ENCODE data around the gene CCT4.

- TF ChIP-seq CTCF (conservative IDR thresholded peaks at IDR 0.05) (no peak), EZH2 (IDR thresholded peaks at IDR 0.05; ENCODE audit: low read depth) (no peak)
Observed at GRCh38 chr2:61911510-61911909, 23.1 kb upstream of the CCT4 start.
